Activated naive CD8-positive, alpha-beta T cell treated with anti-CD3 and anti-CD28 coated beads for 36 hours (primary cell): ENCODE measurements around the gene IQCN. TPM values are rescaled to one million over a fixed set of nuclear protein-coding genes. Genes with fewer than 3 reads are reported as not detected.

Experiments
- DNase-seq: peaks from one replicate; pipeline ENCODE4 v3.0.0; 2021
- H3K27ac Mint-ChIP-seq: one replicate; pipeline ENCODE4 v1.8.0; 2022; ENCODE audit warnings: mild to moderate bottlenecking, moderate library complexity, mixed read lengths
- H3K27me3 Mint-ChIP-seq: one replicate; pipeline ENCODE4 v1.8.0; 2022; ENCODE audit warnings: mild to moderate bottlenecking, mixed read lengths
- H3K36me3 Mint-ChIP-seq: one replicate; pipeline ENCODE4 v1.8.0; 2021; ENCODE audit warnings: mild to moderate bottlenecking, mixed read lengths
- H3K4me1 Mint-ChIP-seq: one replicate; pipeline ENCODE4 v1.8.0; 2021; ENCODE audit warnings: mixed read lengths
- H3K4me3 Mint-ChIP-seq: one replicate; pipeline ENCODE4 v1.8.0; 2022; ENCODE audit warnings: mild to moderate bottlenecking, moderate library complexity, mixed read lengths
- H3K9me3 Mint-ChIP-seq: one replicate; pipeline ENCODE4 v1.8.0; 2022; ENCODE audit warnings: mixed read lengths
- total RNA-seq, 2 experiments: library from RNA; stranded (reverse); gene quantifications; one replicate each; pipeline ENCODE4 v1.2.3, GENCODE V29; 2021

The IQCN gene
- total RNA-seq, 2 experiments from 2014 or later = 0.29 to 0.32 TPM

GRCh38 chr19:18253130-18253529 lies 21.1 kb downstream of the IQCN start:
- Mint-ChIP-seq H3K4me3 (no peak overlapping the region), H3K4me1 (peaks cover 3% of the 10 kb centered on the region), H3K9me3 (no peaks in the 10 kb centered on the region), H3K36me3 (no peaks in the 10 kb centered on the region), H3K27ac (no peak overlapping the region), H3K27me3 (peaks cover 35% of the 10 kb centered on the region)
- no peak for DNase-seq

- no peak for DNase-seq
- Mint-ChIP-seq H3K9me3 (no peaks in the 10 kb centered on the region), H3K27me3 (peaks cover 35% of the 10 kb centered on the region), H3K4me1 (peaks cover 3% of the 10 kb centered on the region), H3K4me3 (no peak overlapping the region), H3K36me3 (no peaks in the 10 kb centered on the region), H3K27ac (no peak overlapping the region)
Measured at GRCh38 chr19:18252370-18252717, 21.9 kb downstream of the IQCN start.

- Mint-ChIP-seq H3K36me3 (no peaks in the 10 kb centered on the region), H3K27ac (no peak overlapping the region), H3K27me3 (peaks cover 35% of the 10 kb centered on the region), H3K4me1 (peaks cover 3% of the 10 kb centered on the region), H3K4me3 (no peak overlapping the region), H3K9me3 (no peaks in the 10 kb centered on the region)
- peak; percentile 71 for DNase-seq
Measured at GRCh38 chr19:18251587-18252369, 22.5 kb downstream of the IQCN start.

- H3K27me3 Mint-ChIP-seq = peaks cover 30% of the 10 kb centered on the region
- no peak overlapping the region for H3K4me3 Mint-ChIP-seq
- H3K9me3 Mint-ChIP-seq = no peaks in the 10 kb centered on the region
- no peak overlapping the region for H3K27ac Mint-ChIP-seq
- peaks cover 3% of the 10 kb centered on the region for H3K4me1 Mint-ChIP-seq
- H3K36me3 Mint-ChIP-seq = no peaks in the 10 kb centered on the region
- DNase-seq = no peak
Measured at GRCh38 chr19:18249834-18250233, 24.4 kb downstream of the IQCN start.

GRCh38 chr19:18245297-18245696 lies 29.0 kb downstream of the IQCN start:
- Mint-ChIP-seq H3K27ac (no peak overlapping the region), H3K4me1 (no peaks in the 10 kb centered on the region), H3K36me3 (no peaks in the 10 kb centered on the region), H3K27me3 (no peaks in the 10 kb centered on the region), H3K4me3 (no peak overlapping the region), H3K9me3 (no peaks in the 10 kb centered on the region)
- DNase-seq = no peak

- no peak for DNase-seq
Measured at GRCh38 chr19:18239303-18239702, 34.9 kb downstream of the IQCN start.

GRCh38 chr19:18234194-18234593 lies 40.1 kb downstream of the IQCN start:
- H3K9me3 Mint-ChIP-seq = peaks cover 6% of the 10 kb centered on the region
- H3K27me3 Mint-ChIP-seq = peaks cover 71% of the 10 kb centered on the region
- no peak for DNase-seq
- peaks cover 14% of the 10 kb centered on the region for H3K4me1 Mint-ChIP-seq
- no peak overlapping the region for H3K4me3 Mint-ChIP-seq
- H3K27ac Mint-ChIP-seq = no peak overlapping the region
- peaks cover 3% of the 10 kb centered on the region for H3K36me3 Mint-ChIP-seq

More at GRCh38 chr19:18239303-18239702, 34.9 kb downstream of the IQCN start:
- Mint-ChIP-seq H3K9me3 (no peaks in the 10 kb centered on the region), H3K27me3 (peaks cover 24% of the 10 kb centered on the region), H3K4me1 (no peaks in the 10 kb centered on the region), H3K27ac (no peak overlapping the region), H3K4me3 (no peak overlapping the region), H3K36me3 (no peaks in the 10 kb centered on the region)

GRCh38 chr19:18233224-18233825 lies 40.9 kb downstream of the IQCN start:
- peak; percentile 60 for DNase-seq
- H3K4me1 Mint-ChIP-seq = peaks cover 14% of the 10 kb centered on the region
- peaks cover 6% of the 10 kb centered on the region for H3K9me3 Mint-ChIP-seq
- peaks cover 72% of the 10 kb centered on the region for H3K27me3 Mint-ChIP-seq
- peaks cover 3% of the 10 kb centered on the region for H3K36me3 Mint-ChIP-seq
- H3K27ac Mint-ChIP-seq = peak overlapping the region; percentile 51
- no peak overlapping the region for H3K4me3 Mint-ChIP-seq

GRCh38 chr19:18232540-18233223 lies 41.6 kb downstream of the IQCN start:
- peaks cover 77% of the 10 kb centered on the region for H3K27me3 Mint-ChIP-seq
- H3K36me3 Mint-ChIP-seq = peaks cover 3% of the 10 kb centered on the region
- H3K27ac Mint-ChIP-seq = no peak overlapping the region

GRCh38 chr19:18231775-18232174 lies 42.5 kb downstream of the IQCN start:
- no peak overlapping the region for H3K4me3 Mint-ChIP-seq
- H3K27me3 Mint-ChIP-seq = peaks cover 85% of the 10 kb centered on the region
- H3K9me3 Mint-ChIP-seq = peaks cover 6% of the 10 kb centered on the region

More at GRCh38 chr19:18232540-18233223, 41.6 kb downstream of the IQCN start:
- peaks cover 6% of the 10 kb centered on the region for H3K9me3 Mint-ChIP-seq
- H3K4me3 Mint-ChIP-seq = no peak overlapping the region
- peaks cover 14% of the 10 kb centered on the region for H3K4me1 Mint-ChIP-seq
- no peak for DNase-seq

GRCh38 chr19:18230941-18231734 lies 43.1 kb downstream of the IQCN start:
- H3K4me1 Mint-ChIP-seq = peaks cover 14% of the 10 kb centered on the region
- peaks cover 83% of the 10 kb centered on the region for H3K27me3 Mint-ChIP-seq
- H3K36me3 Mint-ChIP-seq = peaks cover 3% of the 10 kb centered on the region
- no peak for DNase-seq
- no peak overlapping the region for H3K4me3 Mint-ChIP-seq
- no peak overlapping the region for H3K27ac Mint-ChIP-seq
- H3K9me3 Mint-ChIP-seq = peaks cover 6% of the 10 kb centered on the region

More at GRCh38 chr19:18231775-18232174, 42.5 kb downstream of the IQCN start:
- H3K36me3 Mint-ChIP-seq = peaks cover 3% of the 10 kb centered on the region
- no peak for DNase-seq
- H3K27ac Mint-ChIP-seq = no peak overlapping the region
- peaks cover 14% of the 10 kb centered on the region for H3K4me1 Mint-ChIP-seq

- Mint-ChIP-seq H3K9me3 (peaks cover 6% of the 10 kb centered on the region), H3K36me3 (peaks cover 3% of the 10 kb centered on the region), H3K27me3 (peaks cover 85% of the 10 kb centered on the region), H3K4me1 (peaks cover 22% of the 10 kb centered on the region), H3K27ac (no peak overlapping the region), H3K4me3 (no peak overlapping the region)
- no peak for DNase-seq
Measured at GRCh38 chr19:18229915-18230314, 44.3 kb downstream of the IQCN start.

GRCh38 chr19:18229474-18229873 lies 44.8 kb downstream of the IQCN start:
- Mint-ChIP-seq H3K27ac (no peak overlapping the region), H3K4me1 (peaks cover 26% of the 10 kb centered on the region), H3K4me3 (no peak overlapping the region), H3K9me3 (peaks cover 6% of the 10 kb centered on the region), H3K36me3 (peaks cover 3% of the 10 kb centered on the region), H3K27me3 (peaks cover 85% of the 10 kb centered on the region)
- no peak for DNase-seq

- no peak for DNase-seq
- Mint-ChIP-seq H3K4me1 (peaks cover 29% of the 10 kb centered on the region), H3K36me3 (no peaks in the 10 kb centered on the region), H3K9me3 (peaks cover 2% of the 10 kb centered on the region), H3K4me3 (no peak overlapping the region), H3K27ac (no peak overlapping the region), H3K27me3 (peaks cover 86% of the 10 kb centered on the region)
Measured at GRCh38 chr19:18227781-18228271, 46.4 kb downstream of the IQCN start.
